Common myeloid progenitor, CD34-positive (primary cell): ENCODE measurements around the gene COL15A1.

Source experiments
- CTCF ChIA-PET: fragments of 350-600 bp; sonication (Branson Sonifier 250); formaldehyde crosslinking; loops from one replicate; lab custom pipeline; 2021; ENCODE audit warnings: antibody characterized with exemption; lab: Charles Lee
- POLR2A ChIA-PET: fragments of 350-600 bp; sonication (Branson Sonifier 250); formaldehyde crosslinking; loops from one replicate; lab custom pipeline; 2021; ENCODE audit warnings: antibody characterized with exemption; lab: Charles Lee
- DNase-seq, 3 donors: peaks; one replicate each; pipeline versions ENCODE4 v3.0.0 to v3.0.0-alpha.2; 2013
- H3K27ac ChIP-seq, 2 experiments: 1 replicate in 1 of 2; 2 replicates in 1 of 2; pipeline ENCODE4 v1.7.0; 2013; ENCODE audit warnings: inconsistent platforms in 2 of 2, low read length in 2 of 2, mild to moderate bottlenecking in 2 of 2, low read depth in 1 of 2, moderate library complexity in 1 of 2; ENCODE audit not compliant: severe bottlenecking in 2 of 2, insufficient read depth in 1 of 2, poor library complexity in 1 of 2
- H3K27me3 ChIP-seq, 5 experiments: replicated peaks in 2 of 5; 1 replicate in 3 of 5; 2 replicates in 2 of 5; pipeline versions ENCODE4 v1.6.1 to v1.7.0; 2013; ENCODE audit warnings: low read length in 4 of 5, mild to moderate bottlenecking in 2 of 5, moderate library complexity in 2 of 5, inconsistent platforms in 1 of 5; ENCODE audit not compliant: insufficient read depth in 5 of 5, control insufficient read depth in 4 of 5
- H3K36me3 ChIP-seq, 4 experiments: 1 replicate in 2 of 4; 2 replicates in 2 of 4; pipeline versions ENCODE4 v1.6.1 to v1.7.0; 2013; ENCODE audit warnings: low read length in 3 of 4, control low read depth in 1 of 4, mild to moderate bottlenecking in 1 of 4; ENCODE audit not compliant: control insufficient read depth in 4 of 4, insufficient read depth in 4 of 4
- H3K4me1 ChIP-seq, 4 experiments: 1 replicate in 3 of 4; 2 replicates in 1 of 4; pipeline versions ENCODE4 v1.6.1 to v1.7.1; 2013; ENCODE audit warnings: low read length in 3 of 4, mild to moderate bottlenecking in 3 of 4, control low read depth in 1 of 4, inconsistent platforms in 1 of 4, moderate library complexity in 1 of 4; ENCODE audit not compliant: control insufficient read depth in 4 of 4, insufficient read depth in 4 of 4; ENCODE audit errors: control extremely low read depth in 1 of 4
- H3K4me3 ChIP-seq, 7 experiments: 1 replicate in 4 of 7; 2 replicates in 3 of 7; pipeline versions ENCODE4 v1.5.1 to v1.7.0; 2013; ENCODE audit warnings: mild to moderate bottlenecking in 7 of 7, low read length in 6 of 7, moderate library complexity in 6 of 7, inconsistent platforms in 2 of 7, low read depth in 2 of 7, control low read depth in 1 of 7; ENCODE audit not compliant: insufficient read depth in 4 of 7, control insufficient read depth in 1 of 7; ENCODE audit errors: extremely low read depth in 1 of 7
- H3K9me3 ChIP-seq, 5 experiments: 1 replicate in 4 of 5; 2 replicates in 1 of 5; pipeline versions ENCODE4 v1.6.1 to v1.7.1; 2013; ENCODE audit warnings: low read length in 4 of 5, mild to moderate bottlenecking in 2 of 5, inconsistent platforms in 1 of 5, low read depth in 1 of 5, moderate library complexity in 1 of 5; ENCODE audit not compliant: control insufficient read depth in 4 of 5, insufficient read depth in 2 of 5; ENCODE audit errors: control extremely low read depth in 1 of 5
- WGBS: methylation state at CpG from one replicate; pipeline ENCODE4 v1.1.5; 2013; ENCODE audit not compliant: insufficient coverage; 5-methylcytosine and 5-hydroxymethylcytosine counted together

The COL15A1 gene

GRCh38 chr9:98994172-98995058, 50.7 kb downstream of the COL15A1 start:
- Histone ChIP-seq H3K9me3 (no peaks in the 10 kb centered on the region), H3K4me1 (peaks cover 0 to 17% (median 4%) of the 10 kb centered on the region in 4 experiments), H3K27ac (no peak overlapping the region), H3K27me3 (no peaks in the 10 kb centered on the region), H3K36me3 (no peaks in the 10 kb centered on the region), H3K4me3 (no peak overlapping the region)
- WGBS: 98% methylated on average over 9 of the region's 12 CpGs
- DNase-seq: no peak
- ChIA-PET CTCF (interaction anchor here (0.6 to 11.5 kb wide), 4 partner anchors 19 to 173 kb away, joined by 3 to 313 read pairs (median 57); no protein-coding TSS in a partner anchor), POLR2A (no interaction called here)

- H3K4me1 ChIP-seq: peaks cover 0 to 17% (median 4%) of the 10 kb centered on the region in 4 experiments
- CTCF ChIA-PET: interaction anchor here (0.6 to 11.5 kb wide), 5 partner anchors 20 to 174 kb away, joined by 3 to 313 read pairs (median 70); no protein-coding TSS in a partner anchor
- POLR2A ChIA-PET: no interaction called here
These were observed 51.5 kb downstream of the COL15A1 start for GRCh38 chr9:98995059-98995671.

GRCh38 chr9:98995971-98996504, 52.3 kb downstream of the COL15A1 start:
- ChIA-PET CTCF (interaction anchor here (1.1 to 11.5 kb wide), 9 partner anchors 9 to 190 kb away, joined by 3 to 313 read pairs (median 8); no protein-coding TSS in a partner anchor), POLR2A (no interaction called here)
- Histone ChIP-seq H3K36me3 (no peaks in the 10 kb centered on the region), H3K4me1 (peaks cover 0 to 21% (median 7%) of the 10 kb centered on the region in 4 experiments), H3K4me3 (no peak overlapping the region), H3K27ac (no peak overlapping the region), H3K9me3 (no peaks in the 10 kb centered on the region), H3K27me3 (no peaks in the 10 kb centered on the region)
- DNase-seq: no peak
- whole genome bisulfite sequencing: 100% methylated on average over 3 of the region's 7 CpGs

More at GRCh38 chr9:98995059-98995671, 51.5 kb downstream of the COL15A1 start:
- H3K27me3 ChIP-seq: no peaks in the 10 kb centered on the region
- H3K9me3 ChIP-seq: no peaks in the 10 kb centered on the region
- 100% methylated on average over 1 of the region's 3 CpGs for WGBS
- no peak overlapping the region for H3K27ac ChIP-seq
- no peak for DNase-seq
- no peaks in the 10 kb centered on the region for H3K36me3 ChIP-seq
- no peak overlapping the region for H3K4me3 ChIP-seq

GRCh38 chr9:98997604-98998003, 53.9 kb downstream of the COL15A1 start:
- Histone ChIP-seq H3K9me3 (no peaks in the 10 kb centered on the region), H3K27me3 (no peaks in the 10 kb centered on the region), H3K27ac (no peak overlapping the region), H3K4me3 (no peak overlapping the region), H3K36me3 (no peaks in the 10 kb centered on the region), H3K4me1 (peaks cover 0 to 35% (median 18%) of the 10 kb centered on the region in 4 experiments)
- POLR2A ChIA-PET: interaction anchor here (0.6 kb wide), 1 partner anchor 709 kb away, joined by 3 read pairs; no protein-coding TSS in a partner anchor
- CTCF ChIA-PET: interaction anchor here (0.9 to 11.5 kb wide), 18 partner anchors 8 to 191 kb away, joined by 3 to 313 read pairs (median 6); no protein-coding TSS in a partner anchor
- WGBS: 25% methylated on average over 3 of the region's 4 CpGs
- peak; percentile 21 to 64 (median 64) for DNase-seq

- Histone ChIP-seq H3K9me3 (no peaks in the 10 kb centered on the region), H3K27me3 (no peaks in the 10 kb centered on the region), H3K36me3 (no peaks in the 10 kb centered on the region), H3K4me1 (peaks cover 0 to 32% (median 20%) of the 10 kb centered on the region in 4 experiments), H3K4me3 (no peak overlapping the region), H3K27ac (no peak overlapping the region)
- peak; percentile 32 to 44 (median 39) for DNase-seq
- 47% methylated on average over 15 of the region's 19 CpGs for WGBS
- POLR2A ChIA-PET: interaction anchor here (1.0 kb wide), 1 partner anchor 150 kb away, joined by 3 read pairs; no protein-coding TSS in a partner anchor
- CTCF ChIA-PET: interaction anchor here (0.7 to 11.5 kb wide), 24 partner anchors 9 to 156 kb away, joined by 3 to 313 read pairs (median 5); partner anchors contain the start of gene TGFBR1
These were observed 54.9 kb downstream of the COL15A1 start for GRCh38 chr9:98998441-98999151.

- POLR2A ChIA-PET: interaction anchor here (0.6 kb wide), 1 partner anchor 71 kb away, joined by 6 read pairs; no protein-coding TSS in a partner anchor
- Histone ChIP-seq H3K9me3 (no peaks in the 10 kb centered on the region), H3K4me3 (no peak overlapping the region), H3K4me1 (peaks cover 0 to 29% (median 20%) of the 10 kb centered on the region in 4 experiments), H3K27me3 (no peaks in the 10 kb centered on the region), H3K36me3 (no peaks in the 10 kb centered on the region), H3K27ac (no peak overlapping the region)
- DNase-seq: no peak
- CTCF ChIA-PET: interaction anchor here (0.6 to 11.5 kb wide), 21 partner anchors 10 to 161 kb away, joined by 3 to 313 read pairs (median 5); partner anchors contain the start of gene TGFBR1
- no CpG with 5 or more reads among the region's 6 CpGs for WGBS
These were observed 55.4 kb downstream of the COL15A1 start for GRCh38 chr9:98999152-98999525.
